Measurements from ENCODE around the gene SAMHD1. TPM values are rescaled to one million over a fixed set of nuclear protein-coding genes. Genes with fewer than 3 reads are reported as not detected.
A peak's percentile ranks its signal among the peaks of the same experiment; 100 is the strongest.
"Not testable (repeated sequence)": the region's sequence is repeated elsewhere in the genome, so short reads cannot be mapped to it uniquely, and the experiment has no call there.

SAMHD1 gene
- total RNA-seq, 3 donors from 2014 or later = 30.8 to 36.1 (median 32.3) TPM

DNA sequence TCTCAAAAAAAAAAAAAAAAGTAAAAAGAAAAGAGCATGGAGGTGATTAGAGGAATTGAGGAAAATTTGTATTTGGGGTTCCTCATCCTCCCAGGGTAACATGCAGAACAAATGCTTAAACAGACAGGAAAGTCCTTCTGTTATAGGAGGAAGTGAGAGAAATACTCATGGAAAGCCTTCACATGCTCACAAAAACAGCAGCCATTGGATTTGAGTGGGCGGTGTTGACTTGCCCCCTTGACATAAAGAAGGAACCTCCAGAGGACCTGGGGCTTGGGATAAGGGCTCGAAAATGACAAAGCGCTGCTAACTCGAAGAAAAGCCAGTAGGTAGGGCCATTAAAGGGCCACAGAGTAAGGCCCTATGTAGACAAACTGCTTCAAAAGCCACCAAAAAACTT, 17.5 kb upstream of the SAMHD1 start:
- H3K4me1 Mint-ChIP-seq (ENCODE audit: low read depth) = peaks cover 65% of the 10 kb centered on the region
- no peaks in the 10 kb centered on the region for H3K27me3 Mint-ChIP-seq (ENCODE audit: low read depth)
- ATAC-seq (peak in 1 of 2 donors; percentile 8), DNase-seq (no peak)
- H3K9me3 Mint-ChIP-seq = no peaks in the 10 kb centered on the region
- H3K36me3 Mint-ChIP-seq (ENCODE audit: insufficient read depth) = no peaks in the 10 kb centered on the region
- H3K4me3 Mint-ChIP-seq = peak overlapping the region; percentile 71

DNA sequence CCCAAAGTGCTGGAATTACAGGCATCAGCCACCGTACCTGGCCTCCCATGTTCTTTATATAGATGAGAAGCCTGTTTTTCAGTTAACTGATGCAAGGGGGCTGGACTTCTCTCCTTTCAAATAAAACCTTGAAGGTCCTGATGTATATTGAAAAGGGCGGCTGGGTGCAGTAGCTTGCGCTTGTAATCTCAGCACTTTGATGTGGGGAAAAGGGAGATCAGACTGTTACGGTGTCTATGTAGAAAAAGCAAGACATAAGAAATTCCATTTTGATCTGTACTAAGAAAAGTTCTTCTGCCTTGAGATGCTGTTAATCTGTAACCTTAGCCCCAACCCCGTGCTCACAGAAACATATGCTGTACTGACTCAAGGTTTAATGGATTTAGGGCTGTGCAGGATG, 16.1 kb upstream of the SAMHD1 start:
- no peak for DNase-seq
- Mint-ChIP-seq H3K4me3 (no peak overlapping the region), H3K9me3 (peaks cover 4% of the 10 kb centered on the region), H3K36me3 (ENCODE audit: insufficient read depth) (peaks cover 2% of the 10 kb centered on the region), H3K4me1 (ENCODE audit: low read depth) (peaks cover 57% of the 10 kb centered on the region), H3K27me3 (ENCODE audit: low read depth) (no peaks in the 10 kb centered on the region)
- peak in 1 of 2 donors; percentile 41 for ATAC-seq

DNA sequence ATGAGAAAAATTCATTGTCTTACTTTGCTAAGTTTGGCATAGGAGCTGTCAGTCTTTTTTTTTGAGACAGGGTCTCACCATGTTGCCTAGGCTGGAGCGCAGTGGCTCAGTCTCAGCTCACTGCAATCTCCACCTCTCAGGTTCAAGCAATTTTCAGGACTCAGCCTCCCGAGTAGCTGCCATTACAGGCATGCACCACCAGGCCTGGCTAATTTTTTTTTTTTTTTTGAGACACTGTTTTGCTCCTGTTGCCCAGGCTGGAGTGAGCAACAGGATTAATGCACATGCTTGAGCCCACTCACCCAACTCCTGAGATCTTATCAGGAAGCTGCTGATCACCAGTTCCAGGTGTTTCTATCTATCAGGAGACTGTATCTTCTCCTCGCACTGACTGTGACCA, 15.5 kb upstream of the SAMHD1 start:
- peaks cover 52% of the 10 kb centered on the region for H3K4me1 Mint-ChIP-seq (ENCODE audit: low read depth)
- H3K36me3 Mint-ChIP-seq (ENCODE audit: insufficient read depth); DNase-seq; H3K27me3 Mint-ChIP-seq (ENCODE audit: low read depth); H3K4me3 Mint-ChIP-seq; ATAC-seq; H3K9me3 Mint-ChIP-seq: not testable (repeated sequence)

- peaks cover 14% of the 10 kb centered on the region for H3K4me1 Mint-ChIP-seq (ENCODE audit: low read depth)
- not testable (repeated sequence) for H3K27me3 Mint-ChIP-seq (ENCODE audit: low read depth); DNase-seq; H3K4me3 Mint-ChIP-seq; H3K9me3 Mint-ChIP-seq; H3K36me3 Mint-ChIP-seq (ENCODE audit: insufficient read depth); ATAC-seq
Observed at GRCh38 chr20:36962354-36962941, 10.9 kb upstream of the SAMHD1 start.

GRCh38 chr20:36959242-36959641, 7.7 kb upstream of the SAMHD1 start:
- peaks cover 2% of the 10 kb centered on the region for H3K36me3 Mint-ChIP-seq (ENCODE audit: insufficient read depth)
- peaks cover 6% of the 10 kb centered on the region for H3K9me3 Mint-ChIP-seq
- no peaks in the 10 kb centered on the region for H3K27me3 Mint-ChIP-seq (ENCODE audit: low read depth)
- peaks cover 17% of the 10 kb centered on the region for H3K4me1 Mint-ChIP-seq (ENCODE audit: low read depth)
- ATAC-seq (no peak), DNase-seq (no peak)
- no peak overlapping the region for H3K4me3 Mint-ChIP-seq

GRCh38 chr20:36957875-36958667, 6.6 kb upstream of the SAMHD1 start:
- peaks cover 19% of the 10 kb centered on the region for H3K4me1 Mint-ChIP-seq (ENCODE audit: low read depth)
- ATAC-seq (no peak), DNase-seq (no peak)

DNA sequence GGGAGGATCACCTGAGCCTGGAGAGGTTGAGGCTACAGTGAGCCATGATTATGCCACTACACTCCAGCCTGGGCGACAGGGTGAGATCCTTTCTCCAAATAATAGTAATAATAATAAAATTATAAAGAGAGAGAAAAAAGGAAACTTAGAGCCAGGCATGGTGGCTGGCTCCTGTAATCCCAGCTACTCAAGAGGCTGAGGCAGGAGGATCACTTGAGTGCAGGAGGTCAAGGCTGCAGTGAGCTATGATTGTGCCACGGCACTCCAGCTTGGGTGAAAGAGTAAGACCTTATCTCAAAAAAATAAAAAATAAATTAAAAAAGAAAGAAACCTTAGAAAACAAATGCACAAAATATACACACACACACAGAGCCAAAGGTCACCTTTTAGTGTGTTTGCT, 5.2 kb upstream of the SAMHD1 start:
- Mint-ChIP-seq H3K36me3 (ENCODE audit: insufficient read depth) (no peaks in the 10 kb centered on the region), H3K27me3 (ENCODE audit: low read depth) (no peaks in the 10 kb centered on the region)
- DNase-seq = no peak

More at GRCh38 chr20:36957875-36958667, 6.6 kb upstream of the SAMHD1 start:
- H3K27me3 Mint-ChIP-seq (ENCODE audit: low read depth) = no peaks in the 10 kb centered on the region
- H3K9me3 Mint-ChIP-seq = peaks cover 6% of the 10 kb centered on the region
- H3K36me3 Mint-ChIP-seq (ENCODE audit: insufficient read depth) = peaks cover 2% of the 10 kb centered on the region
- H3K4me3 Mint-ChIP-seq = no peak overlapping the region

GRCh38 chr20:36956016-36956415, 4.5 kb upstream of the SAMHD1 start:
- ATAC-seq = no peak
- Mint-ChIP-seq H3K4me3 (no peak overlapping the region), H3K36me3 (ENCODE audit: insufficient read depth) (no peaks in the 10 kb centered on the region), H3K9me3 (no peaks in the 10 kb centered on the region), H3K4me1 (ENCODE audit: low read depth) (peaks cover 23% of the 10 kb centered on the region), H3K27me3 (ENCODE audit: low read depth) (no peaks in the 10 kb centered on the region)
- no peak for DNase-seq

More for the DNA sequence above, 5.2 kb upstream of the SAMHD1 start:
- Mint-ChIP-seq H3K4me3 (no peak overlapping the region), H3K4me1 (ENCODE audit: low read depth) (peaks cover 22% of the 10 kb centered on the region), H3K9me3 (no peaks in the 10 kb centered on the region)
- ATAC-seq = no peak

GRCh38 chr20:36951979-36952738, 651 bp upstream of the SAMHD1 start:
- Mint-ChIP-seq H3K4me1 (ENCODE audit: low read depth) (peaks cover 38% of the 10 kb centered on the region), H3K9me3 (no peaks in the 10 kb centered on the region), H3K27me3 (ENCODE audit: low read depth) (no peaks in the 10 kb centered on the region), H3K4me3 (peak overlapping the region; percentile 98), H3K36me3 (ENCODE audit: insufficient read depth) (peaks cover 1% of the 10 kb centered on the region)
- no peak for ATAC-seq
- DNase-seq = no peak

DNA sequence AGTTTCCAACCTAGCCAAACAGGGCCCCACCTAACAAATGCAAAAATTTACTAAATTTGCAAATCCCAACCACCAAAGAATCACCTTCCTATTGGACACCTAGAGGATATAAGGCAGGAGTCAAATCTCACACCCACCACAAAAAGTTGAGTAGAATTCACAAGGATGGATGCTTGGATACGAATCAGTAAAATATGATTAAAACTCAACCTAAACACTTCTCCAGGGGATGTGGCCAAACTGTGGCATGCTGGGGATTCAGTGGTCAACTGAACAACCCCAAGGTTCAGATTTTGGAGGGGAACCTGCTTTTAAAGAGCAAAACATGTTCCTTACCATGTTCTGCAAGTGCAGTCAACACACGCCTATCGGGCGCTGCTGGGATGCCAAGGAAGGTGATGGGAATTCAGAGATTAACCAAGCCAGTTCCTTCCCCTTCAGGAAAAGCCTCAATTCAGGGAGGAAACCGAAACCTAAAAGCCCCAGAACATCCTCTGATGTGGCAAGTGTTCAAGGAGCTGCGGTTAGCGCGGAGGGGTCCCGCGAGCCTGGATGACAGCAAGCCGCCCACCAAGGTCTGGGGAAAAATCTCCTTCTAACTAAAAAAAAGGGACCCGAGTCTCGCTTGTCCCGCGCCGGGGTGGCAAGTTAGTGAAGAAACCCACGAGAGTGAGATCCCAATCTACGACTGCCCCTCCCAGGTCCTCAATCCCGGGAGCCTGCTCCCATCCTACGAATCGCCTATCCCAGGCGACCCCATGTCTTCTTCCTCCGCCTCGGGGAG, 902 bp downstream of the SAMHD1 start:
- Mint-ChIP-seq H3K9me3 (no peaks in the 10 kb centered on the region), H3K4me1 (ENCODE audit: low read depth) (peaks cover 49% of the 10 kb centered on the region), H3K27me3 (ENCODE audit: low read depth) (no peaks in the 10 kb centered on the region), H3K4me3 (peak overlapping the region; percentile 98), H3K36me3 (ENCODE audit: insufficient read depth) (peaks cover 6% of the 10 kb centered on the region)
- DNase-seq = peak; percentile 16
- ATAC-seq = peak; percentile 2

DNA sequence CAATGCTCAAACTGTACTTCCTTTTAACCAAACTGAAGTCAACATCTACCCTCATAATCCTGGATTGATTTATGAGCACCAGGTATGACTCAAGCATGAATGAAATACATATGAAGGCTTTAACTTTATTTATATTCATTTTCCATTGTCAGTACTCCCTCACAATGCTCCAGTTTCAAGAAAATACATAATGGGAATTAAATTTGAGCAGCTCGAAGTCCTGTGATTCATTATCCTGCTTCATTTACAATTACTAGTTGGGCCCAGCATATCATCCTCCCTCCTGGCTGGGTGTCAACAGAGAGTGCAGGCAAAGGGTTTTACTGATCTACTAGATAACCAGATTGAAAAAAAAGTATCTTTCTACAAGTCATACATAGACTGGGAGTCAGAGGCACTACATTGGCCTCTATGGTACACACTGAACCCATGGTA, 10.1 kb downstream of the SAMHD1 start:
- peak; percentile 83 to 88 for ATAC-seq
- Mint-ChIP-seq H3K4me3 (peak overlapping the region; percentile 62), H3K4me1 (ENCODE audit: low read depth) (peaks cover 76% of the 10 kb centered on the region), H3K9me3 (no peaks in the 10 kb centered on the region), H3K36me3 (ENCODE audit: insufficient read depth) (peaks cover 33% of the 10 kb centered on the region), H3K27me3 (ENCODE audit: low read depth) (no peaks in the 10 kb centered on the region)
- DNase-seq = no peak

GRCh38 chr20:36937402-36937770, 14.1 kb downstream of the SAMHD1 start:
- ATAC-seq = no peak
- no peaks in the 10 kb centered on the region for H3K27me3 Mint-ChIP-seq (ENCODE audit: low read depth)
- peaks cover 64% of the 10 kb centered on the region for H3K4me1 Mint-ChIP-seq (ENCODE audit: low read depth)
- no peak for DNase-seq
- H3K36me3 Mint-ChIP-seq (ENCODE audit: insufficient read depth) = peaks cover 28% of the 10 kb centered on the region
- H3K9me3 Mint-ChIP-seq = no peaks in the 10 kb centered on the region
- no peak overlapping the region for H3K4me3 Mint-ChIP-seq

- not testable (repeated sequence) for ATAC-seq; H3K4me3 Mint-ChIP-seq; H3K27me3 Mint-ChIP-seq (ENCODE audit: low read depth); DNase-seq; H3K9me3 Mint-ChIP-seq
- peaks cover 28% of the 10 kb centered on the region for H3K36me3 Mint-ChIP-seq (ENCODE audit: insufficient read depth)
- H3K4me1 Mint-ChIP-seq (ENCODE audit: low read depth) = peaks cover 63% of the 10 kb centered on the region
Observed at GRCh38 chr20:36936761-36937401, 14.6 kb downstream of the SAMHD1 start.
